ENCODE data around the gene EFHD1.

Gene EFHD1

DNA sequence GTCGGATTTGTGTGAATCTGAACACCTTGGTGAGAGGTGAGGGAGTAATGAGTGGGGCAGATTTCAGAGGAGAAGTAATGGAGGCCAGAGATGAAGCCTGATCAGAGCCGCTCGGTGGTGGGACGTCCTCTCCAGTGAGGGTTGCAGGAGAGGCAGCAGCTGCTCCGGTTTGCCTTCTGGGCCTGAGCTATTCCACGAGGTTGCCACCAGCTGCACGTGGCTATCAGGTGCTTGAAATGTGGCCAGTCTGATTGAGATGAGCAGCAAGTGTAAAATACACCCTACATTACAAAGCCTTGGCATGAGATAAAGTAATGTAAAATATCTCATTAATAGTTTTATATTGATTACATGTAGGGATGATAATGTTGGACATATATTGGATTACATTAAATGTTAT is 10.8 kb upstream of the EFHD1 start:
- Histone ChIP-seq H3K4me2 (no peak overlapping the region), H2AFZ (ENCODE audit: low read depth) (no peak overlapping the region), H3K79me2 (ENCODE audit: insufficient read depth, low read depth) (no peaks in the 10 kb centered on the region), H3K4me1 (ENCODE audit: low read depth, poor library complexity, severe bottlenecking) (peaks cover 2% of the 10 kb centered on the region), H3K27me3 (ENCODE audit: insufficient read depth, low read depth) (no peaks in the 10 kb centered on the region), H3K9ac (no peak overlapping the region), H3K27ac (no peak overlapping the region), H4K20me1 (ENCODE audit: insufficient read depth) (no peaks in the 10 kb centered on the region), H3K36me3 (ENCODE audit: insufficient read depth) (no peaks in the 10 kb centered on the region), H3K4me3 (IDR thresholded peaks at IDR 0.05; ENCODE audit: insufficient read depth, low read depth, low read length) (no peak overlapping the region)
- TF ChIP-seq, protein P1, sequence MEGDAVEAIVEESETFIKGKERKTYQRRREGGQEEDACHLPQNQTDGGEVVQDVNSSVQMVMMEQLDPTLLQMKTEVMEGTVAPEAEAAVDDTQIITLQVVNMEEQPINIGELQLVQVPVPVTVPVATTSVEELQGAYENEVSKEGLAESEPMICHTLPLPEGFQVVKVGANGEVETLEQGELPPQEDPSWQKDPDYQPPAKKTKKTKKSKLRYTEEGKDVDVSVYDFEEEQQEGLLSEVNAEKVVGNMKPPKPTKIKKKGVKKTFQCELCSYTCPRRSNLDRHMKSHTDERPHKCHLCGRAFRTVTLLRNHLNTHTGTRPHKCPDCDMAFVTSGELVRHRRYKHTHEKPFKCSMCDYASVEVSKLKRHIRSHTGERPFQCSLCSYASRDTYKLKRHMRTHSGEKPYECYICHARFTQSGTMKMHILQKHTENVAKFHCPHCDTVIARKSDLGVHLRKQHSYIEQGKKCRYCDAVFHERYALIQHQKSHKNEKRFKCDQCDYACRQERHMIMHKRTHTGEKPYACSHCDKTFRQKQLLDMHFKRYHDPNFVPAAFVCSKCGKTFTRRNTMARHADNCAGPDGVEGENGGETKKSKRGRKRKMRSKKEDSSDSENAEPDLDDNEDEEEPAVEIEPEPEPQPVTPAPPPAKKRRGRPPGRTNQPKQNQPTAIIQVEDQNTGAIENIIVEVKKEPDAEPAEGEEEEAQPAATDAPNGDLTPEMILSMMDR (conservative IDR thresholded peaks at IDR 0.05; ENCODE audit: low read depth, low read length) = no peak

DNA sequence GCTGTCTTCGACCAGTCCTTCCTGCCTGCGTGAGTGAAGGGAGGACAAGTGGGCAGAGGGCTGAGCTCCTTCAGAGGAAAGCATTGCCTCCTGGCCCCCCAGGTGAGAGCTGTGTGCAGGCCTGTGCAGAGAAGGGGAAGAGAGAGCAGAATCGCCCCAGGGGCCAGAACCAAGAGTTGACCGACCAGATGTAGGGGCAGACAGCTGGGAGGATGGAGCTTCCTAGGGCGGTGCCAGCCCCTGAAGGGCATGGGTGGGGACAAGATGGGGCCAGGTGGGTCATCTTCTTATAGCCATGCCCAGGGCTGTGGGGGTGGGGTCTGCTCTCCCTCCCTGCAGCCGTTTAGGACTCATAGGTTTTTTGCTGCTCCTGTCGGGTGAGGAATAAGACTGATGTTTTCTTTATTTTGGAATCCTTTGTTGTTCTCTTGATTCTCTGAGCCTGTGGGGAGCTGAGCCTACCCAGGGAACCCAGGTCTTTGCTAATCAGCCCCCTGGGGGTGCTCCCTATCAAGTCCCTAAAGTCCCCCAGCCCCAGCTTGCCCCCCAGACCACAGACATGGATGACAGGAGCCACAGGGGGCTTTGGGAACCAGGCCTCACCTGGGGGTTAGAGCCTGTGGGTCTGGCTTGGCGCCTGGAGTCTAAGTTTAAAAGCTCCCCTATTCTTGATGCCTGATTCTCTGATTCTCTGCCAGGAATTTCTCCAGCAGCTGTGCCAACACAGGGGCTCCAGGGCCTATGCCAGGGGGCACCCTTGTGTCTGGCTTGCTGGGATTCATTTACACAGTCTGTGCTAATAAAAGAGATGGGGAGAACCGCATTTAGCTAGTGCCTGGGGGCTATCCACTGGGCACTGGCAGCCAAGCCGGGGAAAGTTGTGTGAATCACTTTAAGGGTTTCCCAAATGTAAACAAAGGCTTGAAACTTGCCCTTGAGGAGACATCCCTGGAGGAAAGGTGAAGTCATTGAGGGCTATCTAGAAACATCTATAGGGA is 9.3 kb upstream of the EFHD1 start:
- Histone ChIP-seq H3K4me3 (IDR thresholded peaks at IDR 0.05; ENCODE audit: insufficient read depth, low read depth, low read length) (no peak overlapping the region), H3K4me2 (no peak overlapping the region), H3K36me3 (ENCODE audit: insufficient read depth) (no peaks in the 10 kb centered on the region), H3K27ac (no peak overlapping the region), H2AFZ (ENCODE audit: low read depth) (no peak overlapping the region), H3K9ac (no peak overlapping the region), H3K27me3 (ENCODE audit: insufficient read depth, low read depth) (no peaks in the 10 kb centered on the region), H3K79me2 (ENCODE audit: insufficient read depth, low read depth) (no peaks in the 10 kb centered on the region), H4K20me1 (ENCODE audit: insufficient read depth) (no peaks in the 10 kb centered on the region), H3K4me1 (ENCODE audit: low read depth, poor library complexity, severe bottlenecking) (peaks cover 2% of the 10 kb centered on the region)
- TF ChIP-seq, protein P1 (conservative IDR thresholded peaks at IDR 0.05; ENCODE audit: low read depth, low read length) = no peak

DNA sequence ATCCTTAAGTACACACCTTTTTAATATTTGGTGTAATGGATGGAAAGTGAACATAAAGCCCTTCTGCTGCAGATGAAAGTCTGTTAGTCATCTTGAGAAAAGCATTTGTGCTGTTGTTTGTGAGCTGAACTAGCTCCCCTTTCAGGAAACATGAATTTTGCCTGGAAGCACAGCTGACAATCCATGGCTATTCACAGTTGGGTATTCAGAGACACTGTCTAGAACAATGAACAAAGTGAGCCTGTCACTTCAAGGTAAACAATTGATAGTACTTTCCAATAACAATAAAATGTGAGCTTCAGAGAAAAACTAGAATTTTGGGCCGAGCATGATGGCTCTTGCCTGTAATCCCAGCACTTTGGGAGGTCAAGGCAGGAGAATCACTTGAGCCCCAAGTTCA is 6.8 kb upstream of the EFHD1 start:
- Histone ChIP-seq H3K36me3 (ENCODE audit: insufficient read depth) (no peaks in the 10 kb centered on the region), H3K4me1 (ENCODE audit: low read depth, poor library complexity, severe bottlenecking) (peaks cover 2% of the 10 kb centered on the region), H3K27ac (no peak overlapping the region), H4K20me1 (ENCODE audit: insufficient read depth) (no peaks in the 10 kb centered on the region), H3K4me2 (no peak overlapping the region), H2AFZ (ENCODE audit: low read depth) (no peak overlapping the region), H3K4me3 (IDR thresholded peaks at IDR 0.05; ENCODE audit: insufficient read depth, low read depth, low read length) (no peak overlapping the region), H3K27me3 (ENCODE audit: insufficient read depth, low read depth) (no peaks in the 10 kb centered on the region), H3K9ac (no peak overlapping the region), H3K79me2 (ENCODE audit: insufficient read depth, low read depth) (no peaks in the 10 kb centered on the region)
- TF ChIP-seq, protein P1 (conservative IDR thresholded peaks at IDR 0.05; ENCODE audit: low read depth, low read length) = no peak

DNA sequence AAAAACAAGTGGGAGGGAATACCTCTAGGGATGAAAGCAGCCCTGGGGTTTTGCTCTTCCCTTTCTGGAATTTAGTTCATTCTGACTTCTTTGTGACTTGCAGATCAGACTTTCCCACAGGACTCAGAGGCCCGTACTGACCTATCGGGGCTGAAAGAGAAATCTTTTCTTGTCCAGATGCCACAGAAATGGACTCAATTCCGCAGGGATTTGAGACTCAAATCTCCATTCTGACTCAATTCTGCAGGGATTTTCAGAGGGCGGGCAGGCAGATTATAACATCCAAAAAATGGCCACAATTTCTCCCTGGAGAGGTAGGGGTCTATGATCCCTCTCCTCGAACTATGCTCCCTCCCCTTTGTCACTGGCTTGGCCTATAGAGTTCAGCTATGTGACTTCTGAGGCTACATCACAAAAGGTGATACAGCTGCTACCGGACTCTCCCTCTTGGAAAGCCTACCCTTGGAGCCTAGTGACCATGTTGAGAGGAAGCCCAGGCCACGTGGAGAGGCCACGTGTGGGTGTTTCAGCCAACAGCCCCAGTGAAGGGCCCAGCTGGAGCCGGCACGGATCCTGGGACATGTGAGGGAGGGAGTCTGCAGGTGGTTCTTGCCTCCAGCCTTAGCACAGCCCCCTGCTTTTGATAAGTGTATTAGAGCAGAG is 4.8 kb upstream of the EFHD1 start:
- Histone ChIP-seq H3K79me2 (ENCODE audit: insufficient read depth, low read depth) (no peaks in the 10 kb centered on the region), H3K4me1 (ENCODE audit: low read depth, poor library complexity, severe bottlenecking) (peaks cover 2% of the 10 kb centered on the region), H3K36me3 (ENCODE audit: insufficient read depth) (no peaks in the 10 kb centered on the region), H4K20me1 (ENCODE audit: insufficient read depth) (no peaks in the 10 kb centered on the region), H3K4me2 (no peak overlapping the region), H2AFZ (ENCODE audit: low read depth) (no peak overlapping the region), H3K9ac (no peak overlapping the region), H3K27ac (no peak overlapping the region), H3K4me3 (IDR thresholded peaks at IDR 0.05; ENCODE audit: insufficient read depth, low read depth, low read length) (no peak overlapping the region), H3K27me3 (ENCODE audit: insufficient read depth, low read depth) (no peaks in the 10 kb centered on the region)
- TF ChIP-seq, protein P1 (conservative IDR thresholded peaks at IDR 0.05; ENCODE audit: low read depth, low read length) = no peak
